ENCODE data around the gene EXOC1. TPM values are rescaled to one million over a fixed set of nuclear protein-coding genes. Genes with fewer than 3 reads are reported as not detected.

Gene EXOC1
- total RNA-seq, 2 donors from 2014 or later: 18.0 to 18.4 TPM

- Histone ChIP-seq H3K4me3 (peak within 1 kb of the TSS; percentile 78 to 91), H3K9me3 (no peaks in the 10 kb centered on the region), H3K27me3 (no peaks in the 10 kb centered on the region), H3K36me3 (no peaks in the 10 kb centered on the region), H3K4me1 (peaks cover 0 to 24% of the 10 kb centered on the region in 2 donors), H3K27ac (peak within 1 kb of the TSS; percentile 87 to 93)
- peak; percentile 93 to 98 for TF ChIP-seq CTCF (IDR thresholded peaks at IDR 0.05)
- DNase-seq (ENCODE audit: low spot score): peak; percentile 90
Measured at GRCh38 chr4:55948726-55949481, 95.5 kb downstream of the EXOC1 start, which contains the start of gene CEP135. Gene CEP135 (plus strand): TSS chr4:55948945. CDS start chr4:55952131, 3,186 bp downstream.

GRCh38 chr4:55949482-55949802 is 96.0 kb downstream of the EXOC1 start:
- H3K27ac ChIP-seq: peak overlapping the region; percentile 87 to 93
- no peak for DNase-seq (ENCODE audit: low spot score)
- H3K9me3 ChIP-seq: no peaks in the 10 kb centered on the region
- no peaks in the 10 kb centered on the region for H3K36me3 ChIP-seq
- H3K4me1 ChIP-seq: peaks cover 0 to 24% of the 10 kb centered on the region in 2 donors
- no peaks in the 10 kb centered on the region for H3K27me3 ChIP-seq
- TF ChIP-seq CTCF (IDR thresholded peaks at IDR 0.05): no peak
- H3K4me3 ChIP-seq: peak overlapping the region; percentile 78 to 91

GRCh38 chr4:55951191-55951922 is 97.9 kb downstream of the EXOC1 start:
- Histone ChIP-seq H3K9me3 (no peaks in the 10 kb centered on the region), H3K27me3 (no peaks in the 10 kb centered on the region), H3K4me1 (peaks cover 0 to 24% of the 10 kb centered on the region in 2 donors), H3K4me3 (no peak overlapping the region), H3K36me3 (no peaks in the 10 kb centered on the region), H3K27ac (no peak overlapping the region)
- DNase-seq (ENCODE audit: low spot score): no peak
- no peak for TF ChIP-seq CTCF (IDR thresholded peaks at IDR 0.05)

Other genes starting within 250 kb of the EXOC1 start
- under 1 TPM in 1 of 2 donors, not detected in 1; 0.47 TPM for gene NMU, start 217.3 kb upstream of the EXOC1 start, total RNA-seq
- not detected for gene EXOC1L, start 33.9 kb upstream of the EXOC1 start, total RNA-seq
- 1 to 10 TPM; 1.6 to 1.8 TPM for gene CEP135, start 95.3 kb downstream of the EXOC1 start, total RNA-seq